ENCODE results near the gene DDR2. TPM values are rescaled to one million over a fixed set of nuclear protein-coding genes. Genes with fewer than 3 reads are reported as not detected.
"Not testable (repeated sequence)": the region's sequence is repeated elsewhere in the genome, so short reads cannot be mapped to it uniquely, and the experiment has no call there.

The DDR2 gene
- total RNA-seq, 8 experiments from 2014 or later = 0.96 to 75.2 (median 28.6) TPM

GRCh38 chr1:162741574-162741973 is 109.3 kb downstream of the DDR2 start:
- WGBS, 10 experiments = 50 to 100% (median 94%) methylated on average over 1 to 2 of the region's 2 CpGs; no CpG with 5 or more reads in 5 of the 10 experiments
- Histone ChIP-seq H3K27ac (no peak overlapping the region), H3K4me1 (replicated peaks in 1 of 2) (no peaks in the 10 kb centered on the region), H3K4me3 (no peak overlapping the region)
- in situ Hi-C loops (cut with MboI; ENCODE audit: low pct_unique_long_range_greater_than_20kb in 2 of 9, low sequenced_read_pairs in 9 of 9, unreplicated experiment in 9 of 9) = no loop called here
- ATAC-seq (replicated peaks in 6 of 8) = no peak

DNA sequence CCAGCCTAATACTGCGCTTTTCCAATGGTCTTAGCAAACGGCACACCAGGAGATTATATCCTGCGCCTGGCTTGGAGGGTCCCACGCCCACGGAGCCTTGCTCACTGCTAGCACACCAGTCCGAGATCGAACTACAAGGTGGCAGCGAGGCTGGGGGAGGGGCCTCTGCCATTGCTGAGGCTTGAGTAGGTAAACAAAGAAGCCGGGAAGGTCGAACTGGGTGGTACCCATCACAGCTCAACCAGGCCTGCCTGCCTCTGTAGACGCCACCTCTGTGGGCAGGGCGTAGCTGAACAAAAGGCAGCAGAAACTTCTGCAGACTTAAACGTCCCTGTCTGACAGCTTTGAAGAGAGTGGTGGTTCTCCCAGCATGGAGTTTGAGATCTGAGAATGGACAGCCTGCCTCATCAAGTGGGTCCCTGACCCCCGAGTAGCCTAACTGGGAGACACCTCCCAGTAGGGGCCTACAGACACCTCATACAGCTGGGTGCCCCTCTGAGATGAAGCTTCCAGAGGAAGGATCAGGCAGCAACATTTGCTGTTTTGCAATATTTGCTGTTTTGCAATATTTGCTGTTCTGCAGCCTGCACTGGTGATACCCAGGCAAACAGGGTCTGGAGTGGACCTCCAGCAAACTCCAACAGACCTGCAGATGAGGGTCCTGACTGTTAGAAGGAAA is 114.1 kb downstream of the DDR2 start:
- in situ Hi-C loops (cut with MboI; ENCODE audit: low pct_unique_long_range_greater_than_20kb in 2 of 9, low sequenced_read_pairs in 9 of 9, unreplicated experiment in 9 of 9); H3K4me3 ChIP-seq; H3K27ac ChIP-seq; ATAC-seq (replicated peaks in 6 of 8); H3K4me1 ChIP-seq (replicated peaks in 1 of 2): not testable (repeated sequence)
- 60 to 100% (median 83%) methylated on average over 1 to 13 of the region's 14 CpGs; no CpG with 5 or more reads in 5 of the 10 experiments for WGBS, 10 experiments

DNA sequence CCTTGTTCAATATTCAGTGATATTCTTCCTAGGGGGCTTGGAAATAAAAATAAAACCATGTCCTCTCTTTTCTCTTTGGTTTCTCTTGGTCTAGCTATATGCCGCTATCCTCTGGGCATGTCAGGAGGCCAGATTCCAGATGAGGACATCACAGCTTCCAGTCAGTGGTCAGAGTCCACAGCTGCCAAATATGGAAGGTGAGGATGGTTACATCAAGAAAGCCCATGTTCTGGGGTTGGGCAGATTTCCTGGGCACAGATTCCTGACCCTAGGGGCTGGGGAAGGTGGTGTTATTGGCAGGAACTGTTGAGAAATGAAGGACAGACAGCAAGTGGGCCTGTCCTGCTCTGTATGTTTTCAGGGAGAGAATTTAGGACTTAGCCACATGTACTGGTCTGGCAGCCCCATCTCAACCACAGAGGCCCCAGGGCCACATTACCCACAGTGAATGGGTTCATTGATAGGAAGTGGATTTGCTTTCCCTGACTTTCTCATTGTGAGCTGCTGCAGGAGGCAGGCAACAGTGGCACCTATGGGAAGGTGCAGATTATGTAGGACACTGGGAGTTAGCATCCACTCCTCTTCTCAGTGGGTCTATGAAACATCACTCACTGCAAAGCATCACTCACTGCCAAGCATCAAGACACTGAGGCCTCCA is 120.9 kb downstream of the DDR2 start:
- in situ Hi-C loops (cut with MboI; ENCODE audit: low pct_unique_long_range_greater_than_20kb in 2 of 9, low sequenced_read_pairs in 9 of 9, unreplicated experiment in 9 of 9) = no loop called here
- no peak for ATAC-seq (replicated peaks in 6 of 8)
- 80 to 100% (median 100%) methylated on average over 1 of the region's 1 CpG; no CpG with 5 or more reads in 4 of the 10 experiments for WGBS, 10 experiments

GRCh38 chr1:162753998-162754585 is 121.8 kb downstream of the DDR2 start:
- H3K4me3 ChIP-seq = no peak overlapping the region
- H3K4me1 ChIP-seq (replicated peaks in 1 of 2) = no peaks in the 10 kb centered on the region
- no peak for ATAC-seq (replicated peaks in 6 of 8)
- no peak overlapping the region for H3K27ac ChIP-seq
- 82 to 100% (median 88%) methylated on average over 1 of the region's 1 CpG; no CpG with 5 or more reads in 5 of the 10 experiments for WGBS, 10 experiments
- in situ Hi-C loops (cut with MboI; ENCODE audit: low pct_unique_long_range_greater_than_20kb in 2 of 9, low sequenced_read_pairs in 9 of 9, unreplicated experiment in 9 of 9) = no loop called here

More for the DNA sequence above, 120.9 kb downstream of the DDR2 start:
- H3K4me1 ChIP-seq (replicated peaks in 1 of 2) = no peaks in the 10 kb centered on the region
- no peak overlapping the region for H3K4me3 ChIP-seq
- no peak overlapping the region for H3K27ac ChIP-seq

GRCh38 chr1:162755306-162755705 is 123.0 kb downstream of the DDR2 start:
- in situ Hi-C loops (cut with MboI; ENCODE audit: low pct_unique_long_range_greater_than_20kb in 2 of 9, low sequenced_read_pairs in 9 of 9, unreplicated experiment in 9 of 9) = no loop called here
- ATAC-seq (replicated peaks in 6 of 8) = no peak
- H3K27ac ChIP-seq = no peak overlapping the region
- no peaks in the 10 kb centered on the region for H3K4me1 ChIP-seq (replicated peaks in 1 of 2)
- H3K4me3 ChIP-seq = no peak overlapping the region
- 72 to 96% (median 80%) methylated on average over 1 to 3 of the region's 3 CpGs; no CpG with 5 or more reads in 6 of the 10 experiments for WGBS, 10 experiments

DNA sequence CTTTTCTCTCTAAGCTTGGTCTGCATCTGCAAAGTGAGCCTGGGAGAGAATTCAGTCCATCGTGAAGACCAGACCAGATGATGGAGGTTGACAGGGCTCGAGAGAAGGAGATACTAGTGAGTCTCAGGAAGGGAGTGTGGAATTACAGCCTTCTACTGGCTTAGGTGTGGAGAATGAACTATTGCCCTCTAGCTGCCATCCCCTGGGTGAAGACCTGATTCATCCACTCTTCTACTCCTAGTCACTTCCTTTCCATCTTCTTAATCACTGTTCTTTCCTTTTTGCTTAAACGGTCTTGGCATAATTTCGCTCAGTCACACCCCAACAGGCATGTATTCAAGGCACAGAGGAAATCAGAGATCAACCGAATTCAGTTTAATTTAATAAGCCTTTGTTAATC is 124.3 kb downstream of the DDR2 start:
- WGBS, 10 experiments = 24 to 97% (median 79%) methylated on average over 1 to 5 of the region's 5 CpGs; no CpG with 5 or more reads in 2 of the 10 experiments
- peak in 2 of 8 experiments; percentile 79 to 82 for ATAC-seq (replicated peaks in 6 of 8)
- no peak overlapping the region for H3K27ac ChIP-seq
- no peak overlapping the region for H3K4me3 ChIP-seq
- in situ Hi-C loops (cut with MboI; ENCODE audit: low pct_unique_long_range_greater_than_20kb in 2 of 9, low sequenced_read_pairs in 9 of 9, unreplicated experiment in 9 of 9) = no loop called here
- no peaks in the 10 kb centered on the region for H3K4me1 ChIP-seq (replicated peaks in 1 of 2)

- Histone ChIP-seq H3K27ac (no peak overlapping the region), H3K4me1 (replicated peaks in 1 of 2) (no peaks in the 10 kb centered on the region), H3K4me3 (no peak overlapping the region)
- in situ Hi-C loops (cut with MboI; ENCODE audit: low pct_unique_long_range_greater_than_20kb in 2 of 9, low sequenced_read_pairs in 9 of 9, unreplicated experiment in 9 of 9) = no loop called here
- 0 to 100% (median 79%) methylated on average over 1 of the region's 1 CpG for WGBS, 10 experiments
- no peak for ATAC-seq (replicated peaks in 6 of 8)
These were observed 125.2 kb downstream of the DDR2 start for GRCh38 chr1:162757476-162757875.

GRCh38 chr1:162765788-162766187 is 133.5 kb downstream of the DDR2 start:
- WGBS, 10 experiments = 50 to 100% (median 84%) methylated on average over 1 of the region's 1 CpG; no CpG with 5 or more reads in 2 of the 10 experiments
- Histone ChIP-seq H3K27ac (no peak overlapping the region), H3K4me1 (replicated peaks in 1 of 2) (no peaks in the 10 kb centered on the region), H3K4me3 (no peak overlapping the region)
- in situ Hi-C loops (cut with MboI; ENCODE audit: low pct_unique_long_range_greater_than_20kb in 2 of 9, low sequenced_read_pairs in 9 of 9, unreplicated experiment in 9 of 9) = no loop called here
- peak in 2 of 8 experiments; percentile 43 to 44 for ATAC-seq (replicated peaks in 6 of 8)

DNA sequence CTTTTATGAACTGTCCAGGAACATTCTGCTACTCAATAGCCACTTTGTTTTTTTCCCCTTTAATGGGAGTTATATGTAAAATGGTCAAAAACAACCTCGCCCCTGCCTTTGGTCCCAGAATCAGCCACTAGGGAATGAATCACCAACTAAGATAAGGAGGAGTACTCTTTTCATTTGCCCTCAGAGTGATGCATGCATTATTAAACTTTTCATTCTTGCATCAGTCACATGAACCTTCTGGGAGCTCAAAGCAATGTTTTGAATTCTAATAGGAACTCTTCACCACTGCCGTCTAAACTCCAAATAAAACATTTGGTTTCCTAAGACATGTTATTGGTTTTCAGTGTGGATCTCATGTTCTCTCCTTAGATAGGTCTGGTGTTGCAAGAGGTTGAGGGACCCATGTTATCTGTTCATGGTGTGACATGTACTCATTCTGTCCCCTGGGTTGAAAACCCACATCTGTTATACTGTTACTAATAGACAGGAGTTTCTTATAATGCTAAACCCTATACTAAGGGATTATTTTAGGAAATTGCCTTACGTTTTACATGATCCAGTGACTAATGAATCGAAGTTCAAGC is 140.4 kb downstream of the DDR2 start:
- no peaks in the 10 kb centered on the region for H3K4me1 ChIP-seq (replicated peaks in 1 of 2)
- no peak overlapping the region for H3K27ac ChIP-seq
- ATAC-seq (replicated peaks in 6 of 8) = peak in 5 of 8 experiments; percentile 56 to 99 (median 94)
- in situ Hi-C loops (cut with MboI; ENCODE audit: low pct_unique_long_range_greater_than_20kb in 2 of 9, low sequenced_read_pairs in 9 of 9, unreplicated experiment in 9 of 9) = no loop called here
- WGBS, 10 experiments = 16 to 100% (median 84%) methylated on average over 1 to 4 of the region's 4 CpGs; no CpG with 5 or more reads in 1 of the 10 experiments
- no peak overlapping the region for H3K4me3 ChIP-seq

DNA sequence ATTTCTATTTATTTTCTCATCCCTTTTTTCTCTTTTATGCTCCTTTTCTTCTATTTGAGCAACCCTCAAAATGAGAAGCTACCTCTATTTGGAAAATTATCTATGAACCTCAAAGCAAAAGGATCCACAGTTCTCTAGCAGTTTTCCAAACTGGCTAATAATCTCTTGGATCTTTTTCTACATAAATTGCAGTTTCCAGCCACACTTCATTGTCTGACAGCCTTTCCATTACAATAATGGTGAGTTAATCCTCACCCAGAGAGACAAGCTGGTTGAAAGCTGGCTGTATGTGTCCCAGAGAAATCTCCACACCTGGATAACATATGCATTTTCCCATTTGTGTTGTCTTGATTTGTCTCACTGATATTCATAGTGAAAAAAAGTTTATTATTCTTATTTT is 141.7 kb downstream of the DDR2 start:
- Histone ChIP-seq H3K4me3 (no peak overlapping the region), H3K4me1 (replicated peaks in 1 of 2) (no peaks in the 10 kb centered on the region), H3K27ac (no peak overlapping the region)
- ATAC-seq (replicated peaks in 6 of 8) = peak in 1 of 8 experiments; percentile 14
- in situ Hi-C loops (cut with MboI; ENCODE audit: low pct_unique_long_range_greater_than_20kb in 2 of 9, low sequenced_read_pairs in 9 of 9, unreplicated experiment in 9 of 9) = no loop called here

- 86 to 100% (median 94%) methylated on average over 1 of the region's 1 CpG; no CpG with 5 or more reads in 4 of the 10 experiments for whole genome bisulfite sequencing, 10 experiments
- in situ Hi-C loops (cut with MboI; ENCODE audit: low pct_unique_long_range_greater_than_20kb in 2 of 9, low sequenced_read_pairs in 9 of 9, unreplicated experiment in 9 of 9) = loop anchor here in 1 of 9 experiments (25.0 kb wide), 1 partner anchor 167 kb away; no protein-coding TSS in a partner anchor
- no peak for ATAC-seq (replicated peaks in 6 of 8)
These were observed 146.8 kb downstream of the DDR2 start for GRCh38 chr1:162779043-162779442.

GRCh38 chr1:162782671-162783070 is 150.4 kb downstream of the DDR2 start:
- ATAC-seq (replicated peaks in 6 of 8) = no peak
- in situ Hi-C loops (cut with MboI; ENCODE audit: low pct_unique_long_range_greater_than_20kb in 2 of 9, low sequenced_read_pairs in 9 of 9, unreplicated experiment in 9 of 9) = loop anchor here in 1 of 9 experiments (25.0 kb wide), 1 partner anchor 170 kb away; no protein-coding TSS in a partner anchor
- H3K4me1 ChIP-seq (replicated peaks in 1 of 2) = peaks cover 0 to 13% of the 10 kb centered on the region in 2 donors
- H3K4me3 ChIP-seq = no peak overlapping the region
- H3K27ac ChIP-seq = no peak overlapping the region

More at GRCh38 chr1:162779043-162779442, 146.8 kb downstream of the DDR2 start:
- Histone ChIP-seq H3K4me1 (replicated peaks in 1 of 2) (no peaks in the 10 kb centered on the region), H3K4me3 (no peak overlapping the region), H3K27ac (no peak overlapping the region)

DNA sequence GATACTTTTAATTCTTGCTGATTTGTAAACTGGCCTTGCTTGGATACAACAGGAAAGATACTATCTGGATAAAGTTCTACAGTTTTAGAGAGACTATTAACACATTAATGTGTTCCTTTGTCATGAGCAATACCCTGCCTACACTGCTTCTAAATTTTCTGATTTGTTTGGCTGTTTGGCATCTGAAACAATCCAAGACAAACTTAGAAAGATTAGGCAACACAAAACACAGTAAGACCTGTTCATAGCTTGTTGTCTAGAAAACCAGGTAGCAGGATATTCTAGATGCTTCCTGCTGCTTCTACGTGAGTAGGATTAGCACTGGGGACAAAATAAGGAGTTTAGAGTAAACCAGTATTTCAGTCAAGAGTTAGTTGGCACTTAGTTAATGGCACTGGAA is 152.7 kb downstream of the DDR2 start:
- not testable (repeated sequence) for ATAC-seq (replicated peaks in 6 of 8); H3K4me3 ChIP-seq; H3K27ac ChIP-seq
- WGBS, 10 experiments = no CpG with 5 or more reads among the region's 1 CpG
- peaks cover 2 to 19% of the 10 kb centered on the region in 2 donors for H3K4me1 ChIP-seq (replicated peaks in 1 of 2)
- in situ Hi-C loops (cut with MboI; ENCODE audit: low pct_unique_long_range_greater_than_20kb in 2 of 9, low sequenced_read_pairs in 9 of 9, unreplicated experiment in 9 of 9) = loop anchor here in 1 of 9 experiments (25.0 kb wide), 1 partner anchor 173 kb away; no protein-coding TSS in a partner anchor

Measured in motor neuron (in vitro differentiated cells).